Activated T-helper 1 cell treated with anti-CD3 and anti-CD28 coated beads, Interleukin-12 subunit alpha, Interleukin-12 subunit beta, Interleukin-2, Interleukin-4 antibody, amounts not matched to agents 30 ng/mL and 10 ng/mL and 1 ng/mL, durations not matched to agents 14 hours and 24 hours and 36 hours (primary cell): ENCODE measurements around the gene TMEM45A. TPM values are rescaled to one million over a fixed set of nuclear protein-coding genes. Genes with fewer than 3 reads are reported as not detected.
"Not testable (repeated sequence)": the region's sequence is repeated elsewhere in the genome, so short reads cannot be mapped to it uniquely, and the experiment has no call there.

Experiments
- DNase-seq: peaks from one replicate; pipeline ENCODE4 v3.0.0; 2021; ENCODE audit warnings: low spot score
- H3K27ac Mint-ChIP-seq: one replicate; pipeline ENCODE4 v1.8.0; 2021; ENCODE audit warnings: mild to moderate bottlenecking, mixed read lengths
- H3K27me3 Mint-ChIP-seq: one replicate; pipeline ENCODE4 v1.8.0; 2022; ENCODE audit warnings: mild to moderate bottlenecking, moderate library complexity, mixed read lengths; ENCODE audit not compliant: insufficient read depth
- H3K36me3 Mint-ChIP-seq: one replicate; pipeline ENCODE4 v1.8.0; 2021; ENCODE audit warnings: low read depth, mixed read lengths
- H3K4me1 Mint-ChIP-seq: one replicate; pipeline ENCODE4 v1.8.0; 2021; ENCODE audit warnings: low read depth, mixed read lengths
- H3K4me3 Mint-ChIP-seq: one replicate; pipeline ENCODE4 v1.8.0; 2021; ENCODE audit warnings: mild to moderate bottlenecking, moderate library complexity, mixed read lengths
- H3K9me3 Mint-ChIP-seq: one replicate; pipeline ENCODE4 v1.8.0; 2021; ENCODE audit warnings: mixed read lengths
- intact Hi-C: fragments of 100-400 bp; cut with micrococcal nuclease; formaldehyde crosslinking; loops from one replicate; pipeline ENCODE4 v1.15.1; 2024
- total RNA-seq: library from RNA; stranded (reverse); gene quantifications from 2 replicates; pipeline ENCODE4 v1.2.3, GENCODE V29; 2022

TMEM45A gene
- total RNA-seq, 1 donor from 2014 or later: 0.13 TPM

DNA sequence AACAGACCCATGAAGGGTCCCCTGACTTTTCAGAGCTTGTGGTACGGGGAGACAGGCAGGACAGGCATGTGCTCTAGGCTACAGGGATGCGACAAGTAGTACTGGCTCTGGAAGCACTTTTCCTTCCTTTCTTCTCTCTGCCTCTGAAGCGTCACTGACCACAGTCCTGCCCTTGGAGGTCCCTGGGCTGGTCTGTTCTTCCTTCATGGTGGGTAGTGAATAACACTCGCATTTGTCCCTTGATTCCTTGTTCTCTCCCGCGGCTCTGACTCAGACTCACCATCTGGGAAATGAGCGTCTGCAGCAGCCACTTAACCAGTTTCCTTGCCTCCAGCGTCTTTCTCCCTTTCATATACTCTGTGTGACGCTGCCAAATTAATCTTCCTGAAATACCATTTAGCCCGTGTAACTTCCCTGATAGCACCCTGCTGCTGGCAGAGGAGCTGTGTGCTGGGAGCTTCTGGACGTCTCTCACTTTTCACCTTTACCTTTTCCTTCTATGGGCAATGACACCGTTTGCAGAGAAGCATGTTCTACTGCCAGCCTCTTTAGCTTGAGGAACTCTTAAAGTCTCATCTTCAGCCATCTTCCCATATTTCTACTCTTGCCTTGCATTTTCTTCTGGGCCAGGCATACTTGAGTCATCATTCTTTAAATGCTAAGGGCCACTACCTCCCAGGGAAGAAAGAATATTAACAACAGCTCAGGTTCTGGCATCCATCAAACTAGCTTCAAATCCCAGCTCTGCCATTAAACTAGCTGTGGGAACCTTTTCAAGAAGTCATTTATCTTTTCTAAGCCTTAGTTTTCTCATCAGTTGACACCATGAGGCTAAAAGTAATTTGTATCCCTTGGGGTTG, 33.6 kb downstream of the TMEM45A start:
- H3K4me1 Mint-ChIP-seq: no peaks in the 10 kb centered on the region

DNA sequence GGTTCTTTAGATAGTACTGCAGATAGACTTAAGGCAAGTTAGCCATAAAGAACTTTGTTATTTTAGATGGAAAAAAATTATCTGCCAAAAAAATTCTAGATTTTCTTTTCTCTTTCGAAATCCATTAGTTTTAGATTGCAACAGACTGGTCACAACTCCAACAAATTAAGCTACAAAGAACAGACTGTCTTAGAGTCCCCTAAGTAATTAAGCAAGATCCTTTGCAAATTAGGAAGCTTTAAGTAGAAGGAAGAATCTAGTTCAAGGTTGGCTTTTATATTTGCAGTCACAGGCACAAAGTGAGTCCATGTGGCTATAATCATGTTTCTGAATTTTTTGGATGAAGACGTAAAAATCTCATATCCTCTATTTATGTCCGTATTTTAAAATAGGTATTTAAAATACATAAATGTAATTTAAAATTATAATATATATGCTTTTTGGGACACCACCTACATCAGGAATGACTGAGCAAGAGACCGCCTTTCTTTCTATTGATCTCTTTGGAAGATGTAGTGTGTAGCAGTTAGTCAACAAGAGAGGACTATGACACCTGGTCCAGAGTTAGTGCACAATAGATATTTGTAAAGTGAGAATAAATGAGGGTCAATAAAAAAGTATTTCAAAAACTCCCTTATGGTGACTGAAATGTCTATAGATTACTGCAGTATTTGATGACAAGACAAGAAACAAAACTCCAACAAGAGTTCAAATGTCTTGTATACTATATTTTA, 34.4 kb downstream of the TMEM45A start:
- DNase-seq: no peak
- Mint-ChIP-seq H3K4me1 (no peaks in the 10 kb centered on the region), H3K27ac (no peak overlapping the region), H3K4me3 (no peak overlapping the region), H3K36me3 (no peaks in the 10 kb centered on the region), H3K9me3 (no peaks in the 10 kb centered on the region), H3K27me3 (peaks cover 15% of the 10 kb centered on the region)
- intact Hi-C loops: no loop called here

More for the DNA sequence above, 33.6 kb downstream of the TMEM45A start:
- peaks cover 15% of the 10 kb centered on the region for H3K27me3 Mint-ChIP-seq
- no peak overlapping the region for H3K4me3 Mint-ChIP-seq
- H3K27ac Mint-ChIP-seq: no peak overlapping the region
- DNase-seq: no peak
- intact Hi-C loops: no loop called here
- no peaks in the 10 kb centered on the region for H3K36me3 Mint-ChIP-seq
- no peaks in the 10 kb centered on the region for H3K9me3 Mint-ChIP-seq

DNA sequence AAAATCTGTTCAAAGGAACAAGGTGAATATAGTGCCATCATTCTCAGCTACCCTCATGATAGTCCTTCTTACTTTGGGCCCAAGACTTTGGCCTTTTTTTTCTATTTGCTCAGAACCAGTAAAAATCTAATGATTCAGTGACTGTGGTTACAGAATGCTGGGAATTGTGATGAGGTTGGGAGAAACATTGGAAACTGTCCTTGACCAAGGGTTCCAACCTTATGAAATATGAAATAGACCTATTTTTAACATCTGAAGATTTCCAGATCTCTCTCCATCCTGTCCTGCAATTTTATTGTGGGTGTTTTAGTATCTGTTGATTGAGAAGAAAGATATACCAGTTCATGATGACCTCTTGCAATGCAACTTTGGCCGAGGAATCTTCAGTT, 34.9 kb downstream of the TMEM45A start:
- intact Hi-C loops: no loop called here
- no peak overlapping the region for H3K4me3 Mint-ChIP-seq
- DNase-seq: no peak
- no peaks in the 10 kb centered on the region for H3K36me3 Mint-ChIP-seq
- H3K27me3 Mint-ChIP-seq: peaks cover 15% of the 10 kb centered on the region
- H3K9me3 Mint-ChIP-seq: no peaks in the 10 kb centered on the region
- H3K27ac Mint-ChIP-seq: no peak overlapping the region
- H3K4me1 Mint-ChIP-seq: no peaks in the 10 kb centered on the region

DNA sequence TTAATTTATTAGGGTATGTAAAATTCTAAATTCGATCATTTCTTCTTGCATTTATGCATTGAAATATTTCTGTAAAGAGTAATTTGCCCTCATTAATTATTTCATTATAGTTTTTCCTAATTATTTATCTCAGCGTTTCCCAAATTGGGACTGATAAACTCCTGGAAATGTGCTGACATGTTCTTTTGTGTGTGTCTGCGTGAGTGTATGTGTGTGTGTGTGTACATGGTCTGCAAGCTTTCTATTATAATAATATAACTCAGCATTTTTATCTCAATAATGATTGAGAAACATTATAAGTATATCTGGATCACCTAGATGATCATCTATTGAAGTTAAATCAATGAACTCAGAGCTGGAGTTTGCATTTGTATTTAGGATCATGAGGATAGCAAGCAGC, 38.7 kb downstream of the TMEM45A start:
- H3K4me3 Mint-ChIP-seq: no peak overlapping the region
- H3K27me3 Mint-ChIP-seq: peaks cover 12% of the 10 kb centered on the region
- DNase-seq: no peak
- H3K4me1 Mint-ChIP-seq: no peaks in the 10 kb centered on the region
- no peaks in the 10 kb centered on the region for H3K9me3 Mint-ChIP-seq
- no peaks in the 10 kb centered on the region for H3K36me3 Mint-ChIP-seq
- intact Hi-C loops: no loop called here
- H3K27ac Mint-ChIP-seq: no peak overlapping the region

DNA sequence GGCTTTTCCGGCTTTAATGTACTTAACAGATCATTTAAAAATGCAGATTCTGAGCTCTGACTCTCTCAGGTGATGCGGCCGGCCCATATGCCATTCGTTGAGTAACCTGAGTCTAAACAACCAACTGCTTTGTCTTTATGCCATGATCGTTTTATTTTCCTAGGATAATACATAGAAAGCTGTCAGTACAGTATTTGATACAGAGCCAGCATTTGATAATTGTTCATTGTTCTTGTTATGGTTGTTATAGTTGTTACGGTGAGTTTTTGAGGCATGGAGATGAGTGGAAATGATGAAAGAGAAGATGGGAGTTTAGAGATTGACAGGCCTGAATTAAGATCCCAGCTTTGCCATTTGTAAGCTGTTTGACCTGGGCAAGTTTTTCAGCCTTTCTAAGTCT, 40.0 kb downstream of the TMEM45A start:
- no peak overlapping the region for H3K27ac Mint-ChIP-seq
- no peaks in the 10 kb centered on the region for H3K9me3 Mint-ChIP-seq
- intact Hi-C loops: no loop called here
- H3K4me3 Mint-ChIP-seq: no peak overlapping the region
- H3K36me3 Mint-ChIP-seq: no peaks in the 10 kb centered on the region
- H3K27me3 Mint-ChIP-seq: peaks cover 13% of the 10 kb centered on the region
- H3K4me1 Mint-ChIP-seq: no peaks in the 10 kb centered on the region
- DNase-seq: no peak

DNA sequence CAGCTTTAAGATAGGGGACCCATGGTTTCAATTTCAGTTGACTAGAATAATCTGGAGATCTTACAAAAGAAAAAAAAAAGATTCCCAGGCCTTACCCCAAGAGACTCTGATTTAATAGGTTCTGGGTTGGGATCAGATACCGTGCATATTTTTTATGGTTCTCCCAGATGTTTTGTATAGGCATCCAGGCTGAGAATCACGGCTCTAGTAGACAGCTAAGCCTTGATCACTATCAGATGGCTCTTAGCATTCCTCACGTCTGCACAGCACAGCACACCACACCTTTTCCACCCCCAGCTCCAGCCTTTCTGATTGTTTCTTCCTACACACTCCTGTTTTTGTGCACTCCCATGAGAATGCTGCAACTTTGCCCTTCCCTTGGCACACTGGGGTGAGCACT, 40.8 kb downstream of the TMEM45A start:
- no peaks in the 10 kb centered on the region for H3K9me3 Mint-ChIP-seq
- DNase-seq: no peak
- no peak overlapping the region for H3K27ac Mint-ChIP-seq
- intact Hi-C loops: no loop called here
- no peak overlapping the region for H3K4me3 Mint-ChIP-seq
- H3K27me3 Mint-ChIP-seq: peaks cover 12% of the 10 kb centered on the region
- H3K4me1 Mint-ChIP-seq: no peaks in the 10 kb centered on the region
- H3K36me3 Mint-ChIP-seq: no peaks in the 10 kb centered on the region

DNA sequence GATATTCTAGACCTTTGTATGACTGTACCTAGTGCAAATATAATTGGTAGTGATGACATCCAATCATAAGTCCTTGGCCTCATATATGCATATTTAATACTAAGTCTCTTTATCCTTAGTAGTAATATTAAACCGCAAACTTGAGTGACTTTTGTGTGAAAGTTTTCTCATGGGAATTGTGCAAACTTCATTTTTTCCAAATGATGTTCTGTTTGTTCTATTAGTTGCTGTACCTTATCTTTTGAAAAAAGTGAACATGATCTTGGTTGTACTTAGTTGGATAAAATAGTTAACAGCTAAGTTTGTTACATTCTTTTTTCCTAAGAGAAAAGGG, 43.2 kb downstream of the TMEM45A start:
- Mint-ChIP-seq H3K27me3 (peaks cover 2% of the 10 kb centered on the region), H3K36me3 (no peaks in the 10 kb centered on the region)
- intact Hi-C loops: no loop called here

DNA sequence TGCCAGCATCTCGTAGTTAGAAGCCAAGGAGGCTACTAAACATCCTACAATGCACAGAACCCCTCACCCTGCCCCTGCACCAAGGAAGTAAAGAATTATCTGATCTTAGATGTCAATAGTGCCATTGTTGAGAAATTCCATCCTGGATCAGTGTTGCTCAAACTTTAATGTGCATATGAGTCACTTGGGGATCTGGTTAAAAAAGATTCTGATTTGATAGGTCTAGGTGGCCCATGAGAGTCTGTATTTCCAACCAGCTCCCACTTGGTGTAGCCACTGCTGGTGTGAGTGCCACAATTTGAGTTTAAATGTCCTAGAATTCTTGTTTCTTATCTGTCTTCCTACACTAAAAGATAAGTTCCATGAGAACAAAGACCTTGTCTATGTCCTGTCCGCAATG, 43.7 kb downstream of the TMEM45A start:
- intact Hi-C loops: no loop called here
- no peak overlapping the region for H3K4me3 Mint-ChIP-seq
- no peaks in the 10 kb centered on the region for H3K4me1 Mint-ChIP-seq
- DNase-seq: no peak
- H3K36me3 Mint-ChIP-seq: no peaks in the 10 kb centered on the region
- peaks cover 2% of the 10 kb centered on the region for H3K27me3 Mint-ChIP-seq
- H3K27ac Mint-ChIP-seq: no peak overlapping the region
- no peaks in the 10 kb centered on the region for H3K9me3 Mint-ChIP-seq

More for the DNA sequence above, 43.2 kb downstream of the TMEM45A start:
- no peak overlapping the region for H3K27ac Mint-ChIP-seq
- H3K4me1 Mint-ChIP-seq: no peaks in the 10 kb centered on the region
- no peaks in the 10 kb centered on the region for H3K9me3 Mint-ChIP-seq
- DNase-seq: no peak
- H3K4me3 Mint-ChIP-seq: no peak overlapping the region

DNA sequence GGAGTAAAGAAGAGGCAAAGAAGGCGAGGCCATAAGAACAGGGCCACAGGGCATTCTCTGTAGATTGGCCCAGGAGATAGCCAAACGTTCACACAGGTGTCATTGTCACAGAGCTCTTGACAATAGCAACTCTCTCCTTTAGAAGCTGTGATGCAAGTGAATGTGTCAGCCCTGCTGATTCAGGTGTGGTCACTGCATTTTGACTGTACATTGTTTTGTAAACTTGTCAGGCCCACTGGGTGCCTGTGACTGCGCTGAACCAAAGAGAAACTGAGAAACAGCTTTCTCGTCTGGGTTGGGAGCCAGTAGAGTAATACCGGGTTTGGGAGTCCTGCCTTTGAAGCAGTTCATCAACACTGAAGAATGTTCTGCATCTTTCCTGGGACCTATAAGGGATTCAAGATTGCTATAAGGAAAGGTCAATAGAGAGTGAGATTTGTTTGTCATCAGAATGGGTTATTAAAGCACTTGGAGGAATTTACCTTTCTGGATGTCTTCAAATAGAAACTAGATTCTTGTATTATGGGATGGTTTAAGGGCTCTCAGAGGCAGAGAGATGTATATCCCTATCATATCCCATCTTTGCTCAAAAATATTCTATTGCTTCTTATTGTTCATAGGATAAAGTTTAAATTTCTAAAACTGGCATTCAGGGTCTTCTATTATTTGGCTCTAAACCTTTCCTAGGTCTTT, 45.4 kb downstream of the TMEM45A start:
- peaks cover 7% of the 10 kb centered on the region for H3K9me3 Mint-ChIP-seq

DNA sequence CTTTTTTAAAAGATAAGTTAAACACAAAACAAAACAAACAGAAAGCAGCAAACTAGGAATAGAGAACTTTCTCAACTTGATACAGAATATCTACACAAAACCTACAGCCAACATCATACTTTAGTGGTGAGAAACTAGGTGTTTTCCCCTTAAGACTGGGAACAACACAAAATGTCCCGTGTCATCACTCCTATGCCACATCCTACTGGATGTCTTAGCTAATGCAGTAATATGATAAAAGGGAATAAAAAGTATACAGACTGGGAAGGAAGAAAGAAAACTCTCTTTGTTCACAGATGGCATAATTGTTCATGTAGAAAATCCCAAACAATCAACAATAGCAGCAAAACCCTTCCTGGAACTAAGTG, 45.9 kb downstream of the TMEM45A start:
- Mint-ChIP-seq H3K9me3 (peaks cover 7% of the 10 kb centered on the region), H3K27ac (no peak overlapping the region), H3K4me3 (no peak overlapping the region), H3K4me1 (no peaks in the 10 kb centered on the region), H3K27me3 (peaks cover 2% of the 10 kb centered on the region), H3K36me3 (no peaks in the 10 kb centered on the region)
- DNase-seq: no peak
- intact Hi-C loops: no loop called here

More for the DNA sequence above, 45.4 kb downstream of the TMEM45A start:
- intact Hi-C loops: no loop called here
- H3K4me1 Mint-ChIP-seq: no peaks in the 10 kb centered on the region
- H3K27ac Mint-ChIP-seq: no peak overlapping the region
- no peak for DNase-seq
- no peaks in the 10 kb centered on the region for H3K36me3 Mint-ChIP-seq
- H3K4me3 Mint-ChIP-seq: no peak overlapping the region
- H3K27me3 Mint-ChIP-seq: peaks cover 2% of the 10 kb centered on the region

DNA sequence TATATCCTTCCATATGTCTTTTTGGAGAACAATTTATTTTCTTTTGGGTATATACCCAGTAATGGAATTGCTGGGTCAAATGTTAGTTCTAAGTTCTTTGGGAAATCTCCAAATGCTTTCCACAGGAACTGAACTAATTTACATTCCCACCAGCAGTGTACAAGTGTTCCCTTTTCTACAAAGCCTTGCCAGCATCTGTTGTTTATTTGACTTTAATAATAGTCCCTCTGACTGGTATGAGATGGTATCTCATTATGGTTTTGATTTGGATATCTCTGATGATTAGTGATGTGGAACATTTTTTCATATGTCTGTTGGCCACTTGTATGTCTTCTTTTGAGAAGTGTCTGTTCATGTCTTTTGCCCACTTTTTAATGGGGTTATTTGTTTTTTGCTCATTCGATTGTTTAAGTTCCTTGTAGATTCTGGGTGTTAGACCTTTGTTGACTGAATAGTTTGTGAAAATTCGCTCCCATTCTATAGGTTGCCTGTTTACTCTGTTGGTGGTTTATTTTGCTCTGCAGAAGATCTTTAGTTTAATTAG, 48.4 kb downstream of the TMEM45A start:
- Mint-ChIP-seq H3K4me3 (no peak overlapping the region), H3K27ac (no peak overlapping the region), H3K27me3 (peaks cover 6% of the 10 kb centered on the region), H3K36me3 (no peaks in the 10 kb centered on the region), H3K4me1 (no peaks in the 10 kb centered on the region), H3K9me3 (peaks cover 7% of the 10 kb centered on the region)
- DNase-seq: no peak
- intact Hi-C loops: no loop called here

DNA sequence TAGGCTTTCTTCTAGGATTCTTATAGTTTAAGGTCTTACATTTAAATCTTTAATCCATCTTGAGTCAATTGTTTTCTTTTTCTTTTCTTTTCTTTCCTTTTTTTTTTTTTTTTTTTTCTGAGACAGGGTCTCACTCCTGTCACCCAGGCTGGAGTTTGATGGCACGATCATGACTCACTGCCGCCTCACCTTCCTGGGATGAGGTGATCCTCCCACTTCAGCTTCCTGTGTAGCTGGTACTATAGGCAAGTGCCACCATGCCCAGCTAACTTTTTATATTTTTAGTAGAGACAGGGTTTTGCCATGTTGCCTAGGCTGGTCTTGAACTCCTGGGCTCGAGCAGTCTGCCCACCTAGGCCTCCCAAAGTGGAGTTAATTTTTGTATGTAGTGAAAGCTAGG, 49.0 kb downstream of the TMEM45A start:
- H3K27me3 Mint-ChIP-seq, H3K9me3 Mint-ChIP-seq, H3K36me3 Mint-ChIP-seq, DNase-seq, H3K27ac Mint-ChIP-seq, intact Hi-C loops, H3K4me3 Mint-ChIP-seq, H3K4me1 Mint-ChIP-seq: not testable (repeated sequence)

DNA sequence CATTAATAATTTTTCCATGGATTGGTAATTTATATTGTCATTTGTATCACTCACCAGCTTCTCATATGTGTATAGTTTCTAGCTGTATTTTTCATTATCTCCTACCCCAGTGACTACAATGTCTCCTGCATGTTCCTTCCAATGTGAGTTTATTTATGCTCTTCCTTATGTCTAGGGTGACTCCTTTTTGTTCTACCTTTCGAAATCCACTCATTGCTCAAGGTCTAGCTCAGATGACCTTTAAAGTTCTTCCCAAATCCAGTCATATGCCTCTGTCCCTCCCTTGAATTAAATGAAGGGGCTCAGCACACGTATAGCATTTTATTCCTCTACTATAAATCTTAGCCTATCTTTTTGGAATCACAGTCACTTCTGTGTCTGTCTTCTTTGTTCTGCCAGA, 53.0 kb downstream of the TMEM45A start:
- no peaks in the 10 kb centered on the region for H3K36me3 Mint-ChIP-seq
- peaks cover 3% of the 10 kb centered on the region for H3K27me3 Mint-ChIP-seq
- DNase-seq: no peak
- intact Hi-C loops: no loop called here
- H3K4me1 Mint-ChIP-seq: no peaks in the 10 kb centered on the region
- H3K9me3 Mint-ChIP-seq: peaks cover 7% of the 10 kb centered on the region
- no peak overlapping the region for H3K27ac Mint-ChIP-seq
- H3K4me3 Mint-ChIP-seq: no peak overlapping the region
